ENCODE measurements around the gene KRT20.
"Not testable (repeated sequence)": the region's sequence is repeated elsewhere in the genome, so short reads cannot be mapped to it uniquely, and the experiment has no call there.

The KRT20 gene

GRCh38 chr17:40884708-40885512 lies at the start of gene KRT20:
Gene KRT20 (minus strand): TSS chr17:40885242. CDS start chr17:40885185, 57 bp downstream.
- in situ Hi-C loops (cut with MboI; ENCODE audit: low sequenced_read_pairs, unreplicated experiment): no loop called here
- no peak for DNase-seq (ENCODE audit: low spot score)
- no peak for TF ChIP-seq CTCF (IDR thresholded peaks at IDR 0.05; ENCODE audit: borderline replicate concordance, control extremely low read depth, extremely low read depth, insufficient read depth, missing control alignments)

DNA sequence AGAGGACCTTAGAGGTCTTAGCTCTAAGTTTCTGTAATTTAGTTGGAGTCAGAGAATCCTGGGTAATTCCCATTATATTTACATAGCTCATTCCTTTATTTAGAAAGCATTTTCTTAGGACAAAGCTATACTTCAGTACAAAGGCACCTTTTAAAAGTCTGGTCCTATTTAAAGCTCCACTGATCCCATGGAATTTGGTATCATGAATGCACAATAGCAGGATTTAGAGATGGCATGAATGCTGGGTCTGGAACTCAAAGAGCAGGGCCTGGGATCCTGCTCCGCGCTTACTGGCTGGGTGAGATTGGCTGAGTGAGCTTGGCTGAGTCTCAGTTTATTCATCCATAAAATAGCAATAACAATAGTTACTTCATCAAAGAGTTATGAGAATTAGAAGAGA lies 47.6 kb upstream of the KRT20 start:
- in situ Hi-C loops (cut with MboI; ENCODE audit: low sequenced_read_pairs, unreplicated experiment): no loop called here
- no peak for DNase-seq (ENCODE audit: low spot score)
- no peak for TF ChIP-seq CTCF (IDR thresholded peaks at IDR 0.05; ENCODE audit: borderline replicate concordance, control extremely low read depth, extremely low read depth, insufficient read depth, missing control alignments)

DNA sequence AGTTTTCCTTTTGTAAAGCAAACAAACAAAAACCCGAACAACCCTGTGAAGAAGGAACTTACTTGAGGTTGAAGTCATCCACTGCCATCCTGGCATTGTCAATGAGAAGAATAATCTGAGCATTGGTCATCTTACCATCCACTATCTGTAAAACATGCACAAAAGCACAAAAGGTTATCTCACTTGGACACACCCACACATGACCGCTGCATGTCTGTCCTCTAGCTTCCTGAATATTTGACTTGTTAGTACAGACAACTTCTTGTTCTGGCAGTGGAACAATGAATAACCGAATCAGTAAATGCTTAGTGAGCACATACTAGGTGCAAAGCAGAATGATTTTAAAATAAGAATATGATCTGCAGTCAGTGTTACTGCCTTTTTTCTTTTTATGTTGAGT lies 46.3 kb upstream of the KRT20 start:
- in situ Hi-C loops (cut with MboI; ENCODE audit: low sequenced_read_pairs, unreplicated experiment): no loop called here
- DNase-seq (ENCODE audit: low spot score): no peak
- no peak for TF ChIP-seq CTCF (IDR thresholded peaks at IDR 0.05; ENCODE audit: borderline replicate concordance, control extremely low read depth, extremely low read depth, insufficient read depth, missing control alignments)

- TF ChIP-seq CTCF (IDR thresholded peaks at IDR 0.05; ENCODE audit: borderline replicate concordance, control extremely low read depth, extremely low read depth, insufficient read depth, missing control alignments): no peak
- in situ Hi-C loops (cut with MboI; ENCODE audit: low sequenced_read_pairs, unreplicated experiment): no loop called here
- DNase-seq (ENCODE audit: low spot score): no peak
These were observed 41.3 kb upstream of the KRT20 start for GRCh38 chr17:40926341-40926740.

- no peak for DNase-seq (ENCODE audit: low spot score)
- in situ Hi-C loops (cut with MboI; ENCODE audit: low sequenced_read_pairs, unreplicated experiment): loop anchor here (25.0 kb wide), 2 partner anchors 390 to 740 kb away; partner anchors contain the start of genes KRTAP16-1, KRTAP17-1 and KRTAP29-1
- no peak for TF ChIP-seq CTCF (IDR thresholded peaks at IDR 0.05; ENCODE audit: borderline replicate concordance, control extremely low read depth, extremely low read depth, insufficient read depth, missing control alignments)
These were observed 37.2 kb upstream of the KRT20 start for GRCh38 chr17:40922239-40922638.

GRCh38 chr17:40921026-40921425 lies 36.0 kb upstream of the KRT20 start:
- no peak for TF ChIP-seq CTCF (IDR thresholded peaks at IDR 0.05; ENCODE audit: borderline replicate concordance, control extremely low read depth, extremely low read depth, insufficient read depth, missing control alignments)
- in situ Hi-C loops (cut with MboI; ENCODE audit: low sequenced_read_pairs, unreplicated experiment): loop anchor here (25.0 kb wide), 2 partner anchors 391 to 741 kb away; partner anchors contain the start of genes KRTAP16-1, KRTAP17-1 and KRTAP29-1
- DNase-seq (ENCODE audit: low spot score): no peak

DNA sequence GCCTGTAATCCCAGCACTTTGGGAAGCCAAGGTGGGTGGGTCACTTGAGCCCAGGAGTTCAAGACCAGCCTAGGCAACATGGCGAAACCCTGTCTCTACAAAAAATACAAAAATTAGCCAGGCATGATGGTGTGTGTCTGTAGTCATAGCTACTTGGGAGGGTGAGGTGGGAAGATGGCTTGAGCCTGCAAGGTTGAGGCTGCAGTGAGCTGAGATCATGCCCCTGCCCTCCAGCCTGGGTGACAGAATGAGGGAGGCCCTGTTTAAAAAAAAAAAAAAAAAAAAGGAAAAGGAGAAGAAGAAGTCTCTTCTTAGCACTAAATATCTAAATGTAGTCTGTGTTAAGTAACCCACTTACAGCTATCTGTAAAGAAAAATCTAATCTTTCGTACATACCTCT lies 32.1 kb upstream of the KRT20 start:
- DNase-seq (ENCODE audit: low spot score): not testable (repeated sequence)
- in situ Hi-C loops (cut with MboI; ENCODE audit: low sequenced_read_pairs, unreplicated experiment): loop anchor here (25.0 kb wide), 2 partner anchors 395 to 745 kb away; partner anchors contain the start of genes KRTAP16-1, KRTAP17-1 and KRTAP29-1
